ENCODE data around the gene ITGA3. TPM values are rescaled to one million over a fixed set of nuclear protein-coding genes. Genes with fewer than 3 reads are reported as not detected.

Gene ITGA3
- total RNA-seq, 4 donors from 2014 or later, result 14.3 to 73.1 (median 33.4) TPM

- no peaks in the 10 kb centered on the region for H3K27me3 ChIP-seq
- no peak for TF ChIP-seq POLR2A (IDR thresholded peaks at IDR 0.05)
- TF ChIP-seq, protein P1, sequence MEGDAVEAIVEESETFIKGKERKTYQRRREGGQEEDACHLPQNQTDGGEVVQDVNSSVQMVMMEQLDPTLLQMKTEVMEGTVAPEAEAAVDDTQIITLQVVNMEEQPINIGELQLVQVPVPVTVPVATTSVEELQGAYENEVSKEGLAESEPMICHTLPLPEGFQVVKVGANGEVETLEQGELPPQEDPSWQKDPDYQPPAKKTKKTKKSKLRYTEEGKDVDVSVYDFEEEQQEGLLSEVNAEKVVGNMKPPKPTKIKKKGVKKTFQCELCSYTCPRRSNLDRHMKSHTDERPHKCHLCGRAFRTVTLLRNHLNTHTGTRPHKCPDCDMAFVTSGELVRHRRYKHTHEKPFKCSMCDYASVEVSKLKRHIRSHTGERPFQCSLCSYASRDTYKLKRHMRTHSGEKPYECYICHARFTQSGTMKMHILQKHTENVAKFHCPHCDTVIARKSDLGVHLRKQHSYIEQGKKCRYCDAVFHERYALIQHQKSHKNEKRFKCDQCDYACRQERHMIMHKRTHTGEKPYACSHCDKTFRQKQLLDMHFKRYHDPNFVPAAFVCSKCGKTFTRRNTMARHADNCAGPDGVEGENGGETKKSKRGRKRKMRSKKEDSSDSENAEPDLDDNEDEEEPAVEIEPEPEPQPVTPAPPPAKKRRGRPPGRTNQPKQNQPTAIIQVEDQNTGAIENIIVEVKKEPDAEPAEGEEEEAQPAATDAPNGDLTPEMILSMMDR (IDR thresholded peaks at IDR 0.05), result no peak
- no peak overlapping the region for H3K4me3 ChIP-seq
- H3K4me1 ChIP-seq, result peaks cover 19 to 47% of the 10 kb centered on the region in 2 donors
- intact Hi-C loops (cut with DNase I; ENCODE audit: low total_unique reads), result no loop called here
- no peak for DNase-seq
- H3K27ac ChIP-seq, result peak overlapping the region; percentile 91 to 92
- no peaks in the 10 kb centered on the region for H3K36me3 ChIP-seq
- H3K9me3 ChIP-seq, result no peaks in the 10 kb centered on the region
These were observed 7.8 kb downstream of the ITGA3 start for GRCh38 chr17:50063561-50064252.

DNA sequence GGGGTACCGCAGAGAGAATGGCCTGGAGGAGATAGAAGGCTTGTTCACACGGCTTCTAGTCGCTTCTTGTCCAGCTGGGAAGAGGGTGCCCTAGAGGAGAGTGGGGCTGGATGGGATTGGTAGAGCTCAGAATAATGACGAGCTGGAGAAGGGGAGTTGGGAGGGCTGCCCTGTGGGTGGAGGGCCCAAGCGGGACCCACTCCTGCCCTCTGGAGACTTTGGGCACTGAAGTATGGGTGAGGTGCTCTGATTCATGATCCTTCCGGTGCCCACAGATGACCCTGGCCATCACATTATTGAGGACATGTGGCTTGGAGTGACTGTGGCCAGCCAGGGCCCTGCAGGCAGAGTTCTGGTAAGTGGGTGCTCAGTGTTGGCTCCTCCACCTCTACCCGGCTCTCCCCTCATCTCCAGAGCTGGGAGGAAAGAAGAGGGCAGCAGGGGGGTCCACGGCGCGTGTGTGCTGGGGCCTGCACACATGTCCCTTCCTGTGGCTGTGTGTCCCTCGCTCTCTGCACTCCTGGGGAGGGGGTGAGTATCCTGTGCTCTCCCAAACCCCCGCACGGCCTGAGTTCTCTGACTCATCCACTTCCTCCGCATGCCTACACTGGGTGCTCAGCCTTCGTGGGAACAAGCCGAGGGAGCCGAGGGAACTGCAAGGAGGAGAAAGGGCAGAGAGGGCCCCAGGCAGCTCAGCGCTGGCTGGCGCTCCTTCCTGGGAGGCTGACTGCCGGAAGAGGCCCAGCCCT, 8.5 kb downstream of the ITGA3 start:
- Histone ChIP-seq H3K4me1 (peaks cover 14 to 47% of the 10 kb centered on the region in 2 donors), H3K9me3 (no peaks in the 10 kb centered on the region), H3K27me3 (no peaks in the 10 kb centered on the region), H3K4me3 (no peak overlapping the region), H3K27ac (peak overlapping the region; percentile 91 to 92), H3K36me3 (no peaks in the 10 kb centered on the region)
- TF ChIP-seq POLR2A (IDR thresholded peaks at IDR 0.05), result peak; percentile 16 to 30
- TF ChIP-seq, protein P1 (IDR thresholded peaks at IDR 0.05), result peak in 1 of 4 experiments; percentile 10
- intact Hi-C loops (cut with DNase I; ENCODE audit: low total_unique reads), result no loop called here
- DNase-seq, result peak; percentile 75 to 90

- peak overlapping the region; percentile 91 to 92 for H3K27ac ChIP-seq
- TF ChIP-seq POLR2A (IDR thresholded peaks at IDR 0.05), result no peak
- TF ChIP-seq, protein P1 (IDR thresholded peaks at IDR 0.05), result no peak
- H3K27me3 ChIP-seq, result no peaks in the 10 kb centered on the region
- no peaks in the 10 kb centered on the region for H3K9me3 ChIP-seq
- no peak overlapping the region for H3K4me3 ChIP-seq
- peaks cover 14 to 44% of the 10 kb centered on the region in 2 donors for H3K4me1 ChIP-seq
- no peaks in the 10 kb centered on the region for H3K36me3 ChIP-seq
- intact Hi-C loops (cut with DNase I; ENCODE audit: low total_unique reads), result no loop called here
- no peak for DNase-seq
These were observed 9.1 kb downstream of the ITGA3 start for GRCh38 chr17:50065056-50065455.

DNA sequence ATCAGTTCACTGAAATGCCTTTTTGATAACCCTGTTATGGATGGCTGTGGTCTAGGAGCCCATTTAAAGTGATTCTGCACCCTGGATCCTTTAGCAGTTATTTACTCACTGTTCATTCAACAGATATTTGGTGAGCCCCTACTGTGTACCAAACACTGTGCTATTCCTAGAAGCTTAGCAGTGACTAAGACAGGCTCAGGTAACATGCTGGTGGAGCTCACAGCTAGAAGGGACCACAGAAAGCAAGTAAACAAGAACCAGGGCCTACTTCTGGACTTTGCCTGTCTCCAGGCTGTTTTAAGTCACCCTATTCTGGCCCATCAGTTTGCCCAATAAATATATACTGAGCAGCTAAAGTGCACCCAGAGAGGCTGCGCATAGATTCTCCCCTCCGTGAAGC, 11.1 kb downstream of the ITGA3 start:
- no peaks in the 10 kb centered on the region for H3K36me3 ChIP-seq
- no peak overlapping the region for H3K4me3 ChIP-seq
- intact Hi-C loops (cut with DNase I; ENCODE audit: low total_unique reads), result no loop called here
- no peaks in the 10 kb centered on the region for H3K9me3 ChIP-seq
- peak overlapping the region; percentile 91 to 92 for H3K27ac ChIP-seq
- peaks cover 10 to 25% of the 10 kb centered on the region in 2 donors for H3K4me1 ChIP-seq
- no peak for DNase-seq
- no peaks in the 10 kb centered on the region for H3K27me3 ChIP-seq
- TF ChIP-seq, protein P1 (IDR thresholded peaks at IDR 0.05), result no peak
- no peak for TF ChIP-seq POLR2A (IDR thresholded peaks at IDR 0.05)

GRCh38 chr17:50067996-50068395, 12.1 kb downstream of the ITGA3 start:
- Histone ChIP-seq H3K4me1 (peaks cover 10 to 15% of the 10 kb centered on the region in 2 donors), H3K27ac (no peak overlapping the region), H3K27me3 (no peaks in the 10 kb centered on the region), H3K36me3 (no peaks in the 10 kb centered on the region), H3K9me3 (no peaks in the 10 kb centered on the region), H3K4me3 (no peak overlapping the region)
- TF ChIP-seq POLR2A (IDR thresholded peaks at IDR 0.05), result no peak
- TF ChIP-seq, protein P1 (IDR thresholded peaks at IDR 0.05), result no peak
- no peak for DNase-seq
- intact Hi-C loops (cut with DNase I; ENCODE audit: low total_unique reads), result no loop called here
